ENCODE results near the gene RNF26.

- no peak for TF ChIP-seq POLR2A (IDR thresholded peaks at IDR 0.05; ENCODE audit: borderline replicate concordance, extremely low read depth, insufficient read depth, insufficient read length)
- TF ChIP-seq CBX3 (IDR thresholded peaks at IDR 0.05; ENCODE audit: low read depth), result no peak
- no peak for TF ChIP-seq EZH2phosphoT487 (IDR thresholded peaks at IDR 0.05; ENCODE audit: borderline replicate concordance)
- no peak for TF ChIP-seq CTCF (IDR thresholded peaks at IDR 0.05 in 2 of 3, conservative IDR thresholded peaks at IDR 0.05 in 1 of 3; ENCODE audit: borderline replicate concordance in 1 of 3, insufficient read depth in 1 of 3, low read depth in 2 of 3, low read length in 2 of 3)
Observed at GRCh38 chr11:119305556-119306372, 28.6 kb upstream of the RNF26 start.

Data from HCT116 (cell line).